Right ventricle myocardium inferior (tissue), 1 donor: ENCODE measurements around the gene WDFY4. TPM values are rescaled to one million over a fixed set of nuclear protein-coding genes. Genes with fewer than 3 reads are reported as not detected.
"Not testable (repeated sequence)": the region's sequence is repeated elsewhere in the genome, so short reads cannot be mapped to it uniquely, and the experiment has no call there.

Experiments
- ATAC-seq: fragments of 200-7000 bp; cut with Tn5 transposase; one replicate; pipeline ENCODE4 v1.9.1; 2020; ENCODE audit warnings: mild to moderate bottlenecking, moderate library complexity
- DNase-seq: peaks from one replicate; pipeline ENCODE4 v3.0.0; 2021; ENCODE audit errors: missing footprints
- intact Hi-C: fragments of 100-400 bp; cut with DNase I; formaldehyde crosslinking; loops from one replicate; pipeline ENCODE4 v1.11.0; 2022
- long read RNA-seq: library from polyadenylated mRNA; unstranded; transcript quantifications from one replicate; pipeline ENCODE4 v2.0.0, GENCODE V29; 2021
- total RNA-seq: library from RNA; stranded (reverse); fragmentation: NEBNext Ultra II Directional; extraction: Animal tissue kit (Norgen Biotek cat#: 25700); gene quantifications from one replicate; pipeline ENCODE4 v1.2.1, GENCODE V29; 2021
- donor health status: DM: no; HTN: yes; CAD: no; lungs with severe emphysema.

WDFY4 gene
- total RNA-seq: 2.5 TPM
- long read RNA-seq: 0 reads

- DNase-seq (peak; percentile 73), ATAC-seq (peak; percentile 63)
- intact Hi-C loops: no loop called here
Observed at GRCh38 chr10:48684792-48685623, at the start of gene WDFY4. WDFY4 (plus strand) TSS chr10:48684873; CDS start chr10:48709733, 24,860 bp downstream.

GRCh38 chr10:48634984-48635557 lies 49.6 kb upstream of the WDFY4 start:
- ATAC-seq (no peak), DNase-seq (no peak)
- intact Hi-C loops: no loop called here

GRCh38 chr10:48636231-48636630 lies 48.4 kb upstream of the WDFY4 start:
- intact Hi-C loops: no loop called here
- DNase-seq (no peak), ATAC-seq (no peak)

GRCh38 chr10:48636901-48637300 lies 47.8 kb upstream of the WDFY4 start:
- no peak for ATAC-seq
- DNase-seq: no peak
- intact Hi-C loops: no loop called here

- ATAC-seq (no peak), DNase-seq (no peak)
- intact Hi-C loops: no loop called here
Observed at GRCh38 chr10:48638158-48638557, 46.5 kb upstream of the WDFY4 start.

- intact Hi-C loops: no loop called here
- ATAC-seq (peak; percentile 33), DNase-seq (no peak)
Observed at GRCh38 chr10:48638739-48639527, 45.7 kb upstream of the WDFY4 start.

- no peak for ATAC-seq
- intact Hi-C loops: no loop called here
- DNase-seq: no peak
Observed at GRCh38 chr10:48639632-48640031, 45.0 kb upstream of the WDFY4 start.

GRCh38 chr10:48640326-48640725 lies 44.3 kb upstream of the WDFY4 start:
- DNase-seq: no peak
- intact Hi-C loops: no loop called here
- ATAC-seq: no peak

GRCh38 chr10:48641099-48641690 lies 43.5 kb upstream of the WDFY4 start:
- DNase-seq, intact Hi-C loops, ATAC-seq: not testable (repeated sequence)

GRCh38 chr10:48645600-48645999 lies 39.1 kb upstream of the WDFY4 start:
- no peak for ATAC-seq
- DNase-seq: no peak
- intact Hi-C loops: no loop called here

- intact Hi-C loops, DNase-seq, ATAC-seq: not testable (repeated sequence)
Observed at GRCh38 chr10:48647073-48647472, 37.6 kb upstream of the WDFY4 start.

GRCh38 chr10:48648172-48648942 lies 36.3 kb upstream of the WDFY4 start:
- intact Hi-C loops: no loop called here
- ATAC-seq (no peak), DNase-seq (no peak)

- DNase-seq: no peak
- intact Hi-C loops: no loop called here
- ATAC-seq: no peak
Observed at GRCh38 chr10:48649349-48649944, 35.2 kb upstream of the WDFY4 start.

GRCh38 chr10:48651293-48651692 lies 33.4 kb upstream of the WDFY4 start:
- ATAC-seq: no peak
- no peak for DNase-seq
- intact Hi-C loops: no loop called here

- ATAC-seq (no peak), DNase-seq (no peak)
- intact Hi-C loops: no loop called here
Observed at GRCh38 chr10:48651839-48652238, 32.8 kb upstream of the WDFY4 start.

GRCh38 chr10:48652344-48652743 lies 32.3 kb upstream of the WDFY4 start:
- intact Hi-C loops: no loop called here
- no peak for ATAC-seq

GRCh38 chr10:48653347-48653746 lies 31.3 kb upstream of the WDFY4 start:
- intact Hi-C loops: no loop called here
- ATAC-seq: no peak
- DNase-seq: no peak

More at GRCh38 chr10:48652344-48652743, 32.3 kb upstream of the WDFY4 start:
- no peak for DNase-seq
